T-helper 1 cell treated with Interleukin-12 subunit alpha and Interleukin-12 subunit beta and Interleukin-4 antibody, amounts not matched to agents 30 ng/mL and 1 ng/mL, for 36 hours (primary cell): ENCODE data around the gene ATG16L1. TPM values are rescaled to one million over a fixed set of nuclear protein-coding genes. Genes with fewer than 3 reads are reported as not detected.

Source experiments
- intact Hi-C: fragments of 100-400 bp; cut with micrococcal nuclease; formaldehyde crosslinking; loops from one replicate; pipeline ENCODE4 v1.15.1; 2024
- total RNA-seq: library from RNA; stranded (reverse); gene quantifications from 2 replicates; pipeline ENCODE4 v1.2.3, GENCODE V29; 2022

Gene ATG16L1
- total RNA-seq, 1 donor from 2014 or later, result 57.1 TPM

DNA sequence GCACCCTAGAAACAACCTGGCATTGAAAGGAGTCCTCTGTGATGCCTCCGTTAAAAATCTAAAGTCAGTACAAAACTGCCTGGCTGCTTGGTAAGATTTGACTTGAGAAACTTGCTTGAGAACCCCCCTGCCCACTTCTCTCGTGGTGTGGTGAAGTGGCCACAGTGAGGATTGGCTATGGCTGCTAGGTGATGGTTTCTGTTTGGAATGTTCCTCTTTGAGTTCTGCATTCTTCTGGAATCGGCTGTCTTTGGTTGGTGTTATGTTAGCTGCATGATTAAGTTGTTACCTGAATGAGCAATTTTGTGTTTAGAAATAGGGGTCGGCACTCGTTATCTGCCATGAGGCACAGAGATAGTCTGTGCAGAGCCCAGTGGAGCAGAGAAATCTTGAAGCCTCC, 34.4 kb downstream of the ATG16L1 start:
- intact Hi-C loops, result no loop called here

GRCh38 chr2:233287871-233288270, 36.4 kb downstream of the ATG16L1 start:
- intact Hi-C loops, result no loop called here

DNA sequence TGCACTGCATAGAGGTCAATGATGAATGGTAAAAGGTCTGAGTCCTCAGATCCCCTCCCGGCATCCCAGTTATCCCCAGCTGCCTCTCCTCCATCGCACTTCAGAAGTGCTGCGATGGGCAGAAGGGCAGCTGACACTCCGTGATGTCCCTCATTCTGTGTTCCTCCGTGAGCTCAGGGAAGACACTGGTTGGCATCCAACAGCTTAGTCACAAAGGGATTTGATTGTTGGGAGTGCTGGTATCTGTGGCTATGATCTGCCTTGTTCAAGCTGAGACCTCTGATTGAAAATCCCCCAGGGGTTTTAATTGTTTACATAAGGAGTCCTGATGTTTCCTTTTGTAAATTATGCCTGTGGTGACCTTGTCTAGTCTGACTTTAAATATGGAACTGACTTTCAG, 37.2 kb downstream of the ATG16L1 start:
- intact Hi-C loops, result no loop called here

- intact Hi-C loops, result no loop called here
Measured at GRCh38 chr2:233289648-233290047, 38.2 kb downstream of the ATG16L1 start.

- intact Hi-C loops, result no loop called here
Measured at GRCh38 chr2:233290051-233290845, 38.8 kb downstream of the ATG16L1 start.

- intact Hi-C loops, result no loop called here
Measured at GRCh38 chr2:233295891-233296290, 44.4 kb downstream of the ATG16L1 start.

DNA sequence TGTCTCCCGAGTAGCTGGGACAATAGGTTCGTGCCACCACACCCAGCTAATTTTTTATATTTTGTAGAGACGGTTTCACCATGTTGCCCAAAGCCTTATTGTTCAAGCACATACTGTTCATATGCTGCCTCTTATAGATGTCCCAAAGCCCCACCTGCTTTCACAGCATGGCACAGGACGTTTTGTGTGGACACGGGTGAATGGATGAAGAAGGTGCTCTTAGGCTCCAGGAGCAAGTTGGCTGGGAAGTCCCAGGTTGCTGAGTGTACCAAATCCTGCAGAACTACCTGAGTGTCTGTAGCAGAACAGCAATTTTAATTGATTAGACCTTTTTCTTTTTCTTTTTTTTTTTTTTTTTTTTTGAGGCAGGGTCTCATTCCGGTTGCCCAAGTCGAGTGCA, 45.6 kb downstream of the ATG16L1 start:
- intact Hi-C loops, result no loop called here

DNA sequence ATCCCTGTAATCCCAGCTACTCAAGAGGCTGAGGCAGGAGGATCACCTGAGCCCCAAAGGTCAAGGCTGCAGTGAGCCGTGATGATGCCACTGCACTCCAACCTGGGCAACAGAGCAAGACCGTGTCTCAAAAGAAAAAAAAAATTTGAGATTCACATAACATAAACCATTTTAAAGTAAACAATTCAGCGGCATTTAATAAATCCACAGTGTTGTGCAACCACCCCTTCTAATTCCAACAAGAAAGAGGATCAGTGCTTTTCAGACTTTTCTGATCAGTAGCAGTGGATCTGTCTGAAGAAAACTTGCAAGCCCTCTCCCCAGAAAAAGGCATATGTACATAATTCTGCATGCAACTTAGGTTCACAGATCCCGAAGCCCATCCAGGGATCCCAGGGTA, 48.9 kb downstream of the ATG16L1 start:
- intact Hi-C loops, result no loop called here

- intact Hi-C loops, result no loop called here
Measured at GRCh38 chr2:233301248-233301647, 49.8 kb downstream of the ATG16L1 start.

DNA sequence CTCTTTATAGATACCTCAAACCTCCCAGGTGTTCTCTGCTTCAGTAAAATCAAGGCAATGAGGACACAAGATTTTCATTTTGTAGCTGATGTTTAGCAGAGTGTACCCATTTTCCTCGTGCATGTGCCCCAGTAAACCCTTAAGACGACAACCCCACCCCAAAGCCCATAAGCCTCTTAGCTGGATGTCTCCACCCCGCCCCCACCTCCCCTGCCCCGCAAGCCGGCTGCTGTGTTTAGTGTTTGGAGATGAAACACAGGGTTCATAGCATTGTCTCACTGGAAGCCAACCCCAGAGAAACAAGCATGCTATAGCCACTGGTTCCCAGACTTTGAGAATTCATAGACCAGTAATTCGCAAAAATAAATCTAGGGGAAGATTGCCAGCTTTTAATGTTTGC, 50.3 kb downstream of the ATG16L1 start:
- intact Hi-C loops, result no loop called here

DNA sequence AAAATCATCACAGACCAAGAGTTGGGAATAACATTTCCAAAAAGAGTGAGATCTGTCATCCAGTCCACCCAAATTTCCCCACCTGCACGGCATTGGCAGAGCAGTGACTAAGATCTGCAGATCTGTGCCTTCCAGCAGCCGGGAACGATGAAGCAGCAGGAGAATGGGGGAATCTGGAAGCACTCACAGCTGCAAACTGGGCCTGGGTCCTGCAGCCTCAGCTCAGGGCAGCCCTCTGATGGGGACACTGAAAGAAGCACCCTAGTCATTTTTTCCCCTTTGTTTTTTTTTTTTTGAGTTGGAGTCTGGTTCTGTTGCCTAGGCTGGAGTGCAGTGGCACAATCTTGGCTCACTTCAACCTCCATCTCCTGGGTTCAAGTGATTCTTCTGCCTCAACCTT, 51.8 kb downstream of the ATG16L1 start:
- intact Hi-C loops, result no loop called here

- intact Hi-C loops, result no loop called here
Measured at GRCh38 chr2:233307565-233307964, 56.1 kb downstream of the ATG16L1 start, which contains the start of gene SAG. SAG (plus strand) TSS chr2:233307816; CDS start chr2:233309190, 1,374 bp downstream.

DNA sequence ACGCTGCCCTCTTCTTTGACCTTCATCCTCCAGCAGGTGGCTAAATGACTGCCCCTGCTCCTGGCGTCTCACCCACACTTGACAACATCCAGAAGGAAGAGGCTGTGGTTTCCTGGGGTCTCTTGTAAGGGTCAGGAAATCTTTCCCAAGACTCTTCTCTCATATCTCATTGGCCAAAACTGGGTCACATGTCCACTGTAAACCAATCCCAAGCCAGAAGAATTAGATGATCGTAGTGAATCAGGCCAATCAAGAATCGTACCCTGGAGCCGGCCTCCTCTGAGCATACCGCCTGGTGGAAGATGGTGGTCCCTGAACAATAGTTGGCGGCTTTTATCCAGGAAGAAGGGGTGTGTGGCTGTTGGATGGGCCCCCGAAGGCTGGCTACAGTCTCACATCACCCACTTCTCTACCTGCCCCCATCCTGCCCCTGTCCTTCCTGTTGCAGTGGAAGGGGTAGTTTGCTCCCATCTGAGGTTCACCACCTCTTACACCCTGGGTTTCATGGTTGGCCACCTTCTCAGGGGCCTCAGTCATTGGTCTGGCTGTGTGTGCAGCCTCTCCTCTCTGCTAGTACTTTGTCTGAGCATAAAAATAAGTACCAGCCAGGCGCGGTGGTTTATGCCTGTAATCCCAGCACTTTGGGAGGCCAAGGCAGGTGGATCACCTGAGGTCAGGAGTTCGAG, 59.9 kb downstream of the ATG16L1 start:
- intact Hi-C loops, result no loop called here

- intact Hi-C loops, result no loop called here
Measured at GRCh38 chr2:233312874-233313273, 61.4 kb downstream of the ATG16L1 start.

GRCh38 chr2:233314180-233314925, 62.9 kb downstream of the ATG16L1 start:
- intact Hi-C loops, result no loop called here

DNA sequence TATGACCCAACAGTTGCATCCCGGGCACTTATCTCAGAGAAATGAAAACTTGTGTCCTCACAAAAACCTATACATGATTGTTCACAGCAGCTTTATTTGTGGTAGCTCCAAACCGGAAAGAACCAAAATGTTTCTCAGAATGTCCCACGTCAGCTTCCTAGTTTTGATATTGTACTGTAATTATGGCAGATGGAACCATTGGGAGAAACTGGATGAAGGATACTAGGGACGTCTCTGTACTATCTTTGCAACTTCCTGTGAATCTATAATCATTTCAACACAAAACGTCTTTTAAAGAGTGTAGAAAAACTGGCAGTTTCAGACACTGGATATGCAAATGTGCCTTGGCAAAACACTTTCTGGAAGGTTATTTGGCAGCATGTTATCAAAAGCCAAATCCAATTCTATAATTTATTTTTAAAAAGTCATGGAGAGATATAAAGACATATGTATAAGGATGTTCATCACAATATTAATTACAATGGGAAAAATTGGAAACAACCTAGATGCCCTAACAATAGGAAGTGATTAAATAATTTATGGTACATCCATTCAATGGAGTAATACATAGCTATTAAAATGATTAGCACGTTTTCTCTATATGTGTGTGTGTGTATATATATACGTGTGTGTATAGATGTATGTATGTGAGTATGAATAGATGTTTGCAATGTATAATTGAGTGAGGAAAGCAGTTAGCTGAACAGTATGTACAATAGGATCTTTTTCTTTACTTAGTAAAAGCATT, 65.9 kb downstream of the ATG16L1 start:
- intact Hi-C loops, result no loop called here

DNA sequence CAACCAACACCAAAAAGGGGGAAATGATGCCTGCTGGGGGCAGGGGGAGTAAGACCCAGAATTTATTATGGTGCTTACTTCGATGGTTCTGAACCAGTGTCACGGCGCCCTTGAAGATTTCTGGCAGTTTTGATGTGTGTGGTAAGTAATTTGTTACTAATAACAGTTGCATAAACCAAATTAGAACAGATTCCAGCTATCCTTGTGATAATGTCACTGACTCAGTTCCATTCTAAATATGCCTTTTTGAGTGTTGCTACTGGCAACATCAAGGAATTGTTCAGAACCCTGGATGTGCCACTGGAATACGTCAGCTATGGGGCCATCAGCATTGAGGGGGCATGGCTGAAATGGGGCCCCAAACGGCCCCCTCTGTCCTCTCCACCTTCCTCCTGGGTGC, 67.8 kb downstream of the ATG16L1 start:
- intact Hi-C loops, result no loop called here

GRCh38 chr2:233320470-233320869, 69.0 kb downstream of the ATG16L1 start:
- intact Hi-C loops, result no loop called here

DNA sequence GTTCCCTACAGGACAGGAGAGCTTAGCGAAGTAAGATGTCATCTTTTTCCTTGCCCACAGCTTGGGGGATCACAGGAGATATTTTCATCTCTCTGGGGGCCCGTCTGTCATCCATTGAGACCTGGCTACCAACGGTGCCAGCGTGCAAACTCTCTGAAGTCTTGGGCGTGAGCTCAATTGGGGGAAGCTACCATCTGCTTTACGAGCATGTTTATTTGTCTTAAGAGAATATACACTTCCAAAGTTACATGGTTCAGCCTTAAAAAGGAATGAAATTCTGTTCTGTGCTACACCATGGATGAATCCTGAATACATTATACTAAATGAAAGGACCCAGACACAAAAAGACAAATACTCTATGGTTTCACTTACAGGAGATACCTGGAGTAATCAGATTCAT, 69.7 kb downstream of the ATG16L1 start:
- intact Hi-C loops, result no loop called here

GRCh38 chr2:233323851-233324250, 72.4 kb downstream of the ATG16L1 start:
- intact Hi-C loops, result no loop called here

- intact Hi-C loops, result no loop called here
Measured at GRCh38 chr2:233325256-233325655, 73.8 kb downstream of the ATG16L1 start.
